WTC11 (cell line): ENCODE data around the gene IL9R.
"Not testable (repeated sequence)": the region's sequence is repeated elsewhere in the genome, so short reads cannot be mapped to it uniquely, and the experiment has no call there.

Source experiments
- ESRRA ChIP-seq: sonication (generic); formaldehyde crosslinking; IDR thresholded peaks from 2 replicates; pipeline ENCODE4 v1.8.1; 2022; ENCODE audit warnings: mild to moderate bottlenecking, missing genetic modification reagents, borderline replicate concordance
- IRF2 ChIP-seq: sonication (generic); formaldehyde crosslinking; IDR thresholded peaks from 2 replicates; pipeline ENCODE4 v1.8.0; 2022; ENCODE audit warnings: low read depth, missing genetic modification reagents, borderline replicate concordance
- NFE2L1 ChIP-seq: sonication (generic); formaldehyde crosslinking; IDR thresholded peaks from 2 replicates; pipeline ENCODE4 v1.8.1; 2023; ENCODE audit warnings: missing genetic modification reagents
- TF ChIP-seq, protein P1 (sequence below): fragments of 200-600 bp; IDR thresholded peaks from 2 replicates; pipeline ENCODE4 v1.8.0; 2022; ENCODE audit warnings: antibody characterized with exemption

DNA sequence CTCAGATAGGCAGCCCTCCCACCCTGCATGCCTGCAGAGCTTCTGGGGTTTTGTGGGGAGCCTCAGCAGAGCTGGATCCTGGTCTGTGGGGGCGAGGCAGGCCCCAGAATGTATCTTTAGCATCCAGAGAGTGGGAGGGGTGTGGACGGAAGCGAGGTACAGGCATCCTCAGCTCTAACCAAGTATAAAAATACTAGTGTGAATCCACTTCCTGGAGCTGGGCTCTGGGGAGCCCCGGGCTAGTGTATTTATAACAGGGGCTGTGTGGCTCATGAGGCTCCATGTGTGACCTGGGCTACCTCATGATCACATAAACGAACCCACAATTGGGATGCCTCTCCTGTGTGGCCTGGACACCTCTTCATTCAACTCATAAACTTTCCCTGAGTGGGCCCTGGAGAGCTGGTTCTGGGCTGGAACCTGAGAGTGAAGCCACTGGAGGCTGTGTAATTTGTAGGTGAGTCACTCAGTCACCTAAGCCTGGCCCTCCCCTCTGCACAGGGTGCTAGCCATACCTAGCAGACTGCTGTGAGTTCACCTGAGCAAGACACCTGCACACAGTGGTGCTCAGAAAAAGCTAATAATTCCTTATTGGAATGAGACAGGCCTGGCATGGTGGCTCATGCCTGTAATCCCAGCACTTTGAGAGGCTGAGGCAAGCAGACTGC is 15.9 kb downstream of the IL9R start:
- not testable (repeated sequence) for TF ChIP-seq IRF2; NFE2L1 (CRISPR knock-in tag); ESRRA (CRISPR knock-in tag)
- TF ChIP-seq, protein P1, sequence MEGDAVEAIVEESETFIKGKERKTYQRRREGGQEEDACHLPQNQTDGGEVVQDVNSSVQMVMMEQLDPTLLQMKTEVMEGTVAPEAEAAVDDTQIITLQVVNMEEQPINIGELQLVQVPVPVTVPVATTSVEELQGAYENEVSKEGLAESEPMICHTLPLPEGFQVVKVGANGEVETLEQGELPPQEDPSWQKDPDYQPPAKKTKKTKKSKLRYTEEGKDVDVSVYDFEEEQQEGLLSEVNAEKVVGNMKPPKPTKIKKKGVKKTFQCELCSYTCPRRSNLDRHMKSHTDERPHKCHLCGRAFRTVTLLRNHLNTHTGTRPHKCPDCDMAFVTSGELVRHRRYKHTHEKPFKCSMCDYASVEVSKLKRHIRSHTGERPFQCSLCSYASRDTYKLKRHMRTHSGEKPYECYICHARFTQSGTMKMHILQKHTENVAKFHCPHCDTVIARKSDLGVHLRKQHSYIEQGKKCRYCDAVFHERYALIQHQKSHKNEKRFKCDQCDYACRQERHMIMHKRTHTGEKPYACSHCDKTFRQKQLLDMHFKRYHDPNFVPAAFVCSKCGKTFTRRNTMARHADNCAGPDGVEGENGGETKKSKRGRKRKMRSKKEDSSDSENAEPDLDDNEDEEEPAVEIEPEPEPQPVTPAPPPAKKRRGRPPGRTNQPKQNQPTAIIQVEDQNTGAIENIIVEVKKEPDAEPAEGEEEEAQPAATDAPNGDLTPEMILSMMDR = not testable (repeated sequence)
